Endothelial cell of umbilical vein (primary cell): Measurements from ENCODE around the gene AKT3.

Experiments used
- GATA2 ChIP-seq: IDR thresholded peaks from 2 replicates; pipeline ENCODE4 v1.7.0; 2011; ENCODE audit warnings: low read depth, mild to moderate bottlenecking, moderate library complexity, mixed read lengths, low read length; ENCODE audit not compliant: insufficient read length, insufficient read depth
- JUN ChIP-seq: IDR thresholded peaks from 2 replicates; pipeline ENCODE4 v1.6.1; 2011; ENCODE audit warnings: borderline replicate concordance, low read depth; ENCODE audit not compliant: insufficient read length, insufficient read depth
- MAX ChIP-seq: IDR thresholded peaks from 2 replicates; pipeline ENCODE4 v1.6.1; 2011; ENCODE audit not compliant: insufficient read depth, insufficient read length
- POLR2A ChIP-seq: IDR thresholded peaks from 2 replicates; pipeline ENCODE4 v1.6.1; 2012; ENCODE audit warnings: low read depth, mild to moderate bottlenecking, control low read depth, low read length
- POLR2AphosphoS5 ChIP-seq: IDR thresholded peaks from 2 replicates; pipeline ENCODE4 v1.6.1; 2012; ENCODE audit warnings: low read depth, mild to moderate bottlenecking, control low read depth, low read length, moderate library complexity; ENCODE audit not compliant: insufficient read depth
- TF ChIP-seq, protein P1 (sequence below), 2 donors: IDR thresholded peaks; 1 replicate in 1 of 2; 2 replicates in 1 of 2; pipeline ENCODE4 v1.5.1; 2011; ENCODE audit warnings: low read length in 2 of 2, mild to moderate bottlenecking in 2 of 2, moderate library complexity in 2 of 2, control low read depth in 1 of 2, inconsistent platforms in 1 of 2, low read depth in 1 of 2; ENCODE audit not compliant: insufficient read depth in 1 of 2; ENCODE audit errors: extremely low read depth in 1 of 2

GRCh38 chr1:243729956-243730355, 120.1 kb downstream of the AKT3 start:
- TF ChIP-seq POLR2A (no peak), POLR2AphosphoS5 (no peak), GATA2 (no peak), MAX (no peak), JUN (no peak)
- TF ChIP-seq, protein P1, sequence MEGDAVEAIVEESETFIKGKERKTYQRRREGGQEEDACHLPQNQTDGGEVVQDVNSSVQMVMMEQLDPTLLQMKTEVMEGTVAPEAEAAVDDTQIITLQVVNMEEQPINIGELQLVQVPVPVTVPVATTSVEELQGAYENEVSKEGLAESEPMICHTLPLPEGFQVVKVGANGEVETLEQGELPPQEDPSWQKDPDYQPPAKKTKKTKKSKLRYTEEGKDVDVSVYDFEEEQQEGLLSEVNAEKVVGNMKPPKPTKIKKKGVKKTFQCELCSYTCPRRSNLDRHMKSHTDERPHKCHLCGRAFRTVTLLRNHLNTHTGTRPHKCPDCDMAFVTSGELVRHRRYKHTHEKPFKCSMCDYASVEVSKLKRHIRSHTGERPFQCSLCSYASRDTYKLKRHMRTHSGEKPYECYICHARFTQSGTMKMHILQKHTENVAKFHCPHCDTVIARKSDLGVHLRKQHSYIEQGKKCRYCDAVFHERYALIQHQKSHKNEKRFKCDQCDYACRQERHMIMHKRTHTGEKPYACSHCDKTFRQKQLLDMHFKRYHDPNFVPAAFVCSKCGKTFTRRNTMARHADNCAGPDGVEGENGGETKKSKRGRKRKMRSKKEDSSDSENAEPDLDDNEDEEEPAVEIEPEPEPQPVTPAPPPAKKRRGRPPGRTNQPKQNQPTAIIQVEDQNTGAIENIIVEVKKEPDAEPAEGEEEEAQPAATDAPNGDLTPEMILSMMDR (IDR thresholded peaks at IDR 0.05; ENCODE audit: extremely low read depth in 1 of 2, insufficient read depth in 1 of 2, low read depth in 1 of 2, low read length in 2 of 2): no peak
